IPS DF 19.7 (cell line): Measurements from ENCODE around the gene UBR3.

Experiments used
- DNase-seq: peaks from one replicate; pipeline ENCODE4 v3.0.0-alpha.2; 2013; ENCODE audit warnings: low read depth, low spot score

The UBR3 gene

DNA sequence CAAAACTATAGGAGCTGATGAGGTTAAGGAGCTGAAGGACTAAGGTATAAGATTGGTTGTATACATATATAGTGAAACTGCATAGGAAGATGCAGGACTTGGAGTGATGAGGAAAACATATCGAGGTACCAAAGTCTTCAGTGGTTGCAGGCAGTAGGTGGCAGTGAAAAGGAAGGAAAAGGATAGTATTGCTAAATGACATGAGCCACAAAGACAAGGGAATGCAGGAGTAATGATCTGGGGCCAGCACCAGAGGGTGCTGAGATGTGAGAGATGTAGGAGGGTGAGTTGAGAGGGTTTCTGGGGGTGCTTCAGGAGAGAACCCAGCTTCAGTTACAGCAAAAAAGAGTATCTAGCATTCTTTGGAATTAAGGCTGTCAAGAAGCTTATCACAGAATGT, 178.4 kb downstream of the UBR3 start:
- DNase-seq = peak; percentile 30

DNA sequence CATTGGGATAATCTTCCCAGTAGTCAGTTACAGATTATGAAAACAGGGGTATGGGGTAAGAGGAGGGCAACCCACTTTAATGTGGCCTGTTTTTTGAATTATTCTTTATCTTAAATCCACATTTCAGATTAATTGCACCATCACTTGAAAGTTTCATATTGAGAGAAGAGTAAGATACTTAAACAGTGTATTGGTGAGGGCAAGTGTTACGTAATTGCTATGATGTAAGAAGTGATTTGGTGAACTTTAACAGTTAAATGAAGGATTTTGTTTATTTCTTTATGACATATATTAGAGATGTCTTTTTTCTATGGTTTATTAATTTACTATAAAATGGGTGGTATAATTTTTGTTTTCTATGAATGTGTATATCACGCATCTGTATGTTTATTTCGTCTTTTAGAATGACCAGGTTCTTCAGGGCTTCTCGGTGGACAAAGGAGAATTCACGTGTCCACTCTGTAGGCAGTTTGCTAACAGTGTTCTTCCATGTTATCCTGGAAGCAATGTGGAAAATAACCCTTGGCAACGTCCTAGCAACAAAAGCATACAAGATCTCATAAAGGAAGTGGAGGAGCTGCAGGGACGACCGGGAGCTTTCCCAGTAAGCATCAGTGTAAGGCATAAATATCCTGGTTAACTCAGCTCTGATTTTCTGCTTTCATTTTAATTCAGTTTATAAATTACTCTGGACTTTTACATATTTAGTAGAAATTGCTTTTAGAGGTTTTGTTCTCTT, 179.5 kb downstream of the UBR3 start:
- DNase-seq = no peak

- no peak for DNase-seq
These were observed 182.0 kb downstream of the UBR3 start for GRCh38 chr2:170009209-170009608.

GRCh38 chr2:170012773-170013172, 185.5 kb downstream of the UBR3 start:
- no peak for DNase-seq

DNA sequence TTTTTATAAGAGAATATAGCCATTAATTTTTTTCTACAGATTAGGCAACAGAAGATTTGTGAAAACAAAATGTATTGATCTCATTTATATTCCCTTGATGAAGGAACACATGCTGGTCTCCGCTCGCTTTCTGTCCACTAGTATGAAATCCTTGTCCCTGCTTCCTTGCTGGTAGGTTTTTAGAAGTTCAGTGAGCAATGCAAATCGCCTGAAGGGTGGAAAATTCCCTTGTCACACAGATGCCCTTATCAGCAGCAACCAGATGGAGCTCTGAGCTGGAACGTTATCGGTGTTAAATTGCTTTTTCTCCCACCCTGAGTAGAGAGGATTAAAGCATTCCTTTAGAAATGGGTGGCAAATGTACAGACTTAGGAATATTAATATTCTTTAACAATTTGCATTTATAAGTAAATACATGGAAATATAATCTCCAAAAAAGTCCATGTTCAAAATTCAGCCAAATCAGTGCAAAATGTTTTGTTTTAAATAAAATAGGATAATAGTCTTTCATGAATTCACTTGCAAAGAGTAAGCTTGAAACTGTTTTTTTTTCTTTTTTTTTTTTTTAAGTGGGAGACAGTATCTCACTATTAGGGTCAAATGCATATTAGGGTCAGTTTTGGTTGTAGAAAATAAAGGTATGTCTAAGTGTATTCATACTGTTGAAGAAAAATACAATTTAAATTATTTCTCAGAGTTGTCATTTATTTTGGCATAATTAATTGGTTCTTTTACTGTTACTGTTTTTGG, 186.7 kb downstream of the UBR3 start:
- DNase-seq = no peak

GRCh38 chr2:170014769-170015168, 187.5 kb downstream of the UBR3 start:
- no peak for DNase-seq

GRCh38 chr2:170017860-170018532, 190.7 kb downstream of the UBR3 start:
- DNase-seq = no peak

GRCh38 chr2:170019060-170019805, 192.0 kb downstream of the UBR3 start:
- DNase-seq = no peak

- no peak for DNase-seq
These were observed 193.5 kb downstream of the UBR3 start for GRCh38 chr2:170020777-170021176.

- DNase-seq = no peak
These were observed 195.4 kb downstream of the UBR3 start for GRCh38 chr2:170022692-170023091.

GRCh38 chr2:170024721-170025120, 197.5 kb downstream of the UBR3 start:
- DNase-seq = no peak

- no peak for DNase-seq
These were observed 198.0 kb downstream of the UBR3 start for GRCh38 chr2:170025223-170025622.

GRCh38 chr2:170026361-170026760, 199.1 kb downstream of the UBR3 start:
- DNase-seq = no peak

GRCh38 chr2:170029551-170029950, 202.3 kb downstream of the UBR3 start:
- no peak for DNase-seq

DNA sequence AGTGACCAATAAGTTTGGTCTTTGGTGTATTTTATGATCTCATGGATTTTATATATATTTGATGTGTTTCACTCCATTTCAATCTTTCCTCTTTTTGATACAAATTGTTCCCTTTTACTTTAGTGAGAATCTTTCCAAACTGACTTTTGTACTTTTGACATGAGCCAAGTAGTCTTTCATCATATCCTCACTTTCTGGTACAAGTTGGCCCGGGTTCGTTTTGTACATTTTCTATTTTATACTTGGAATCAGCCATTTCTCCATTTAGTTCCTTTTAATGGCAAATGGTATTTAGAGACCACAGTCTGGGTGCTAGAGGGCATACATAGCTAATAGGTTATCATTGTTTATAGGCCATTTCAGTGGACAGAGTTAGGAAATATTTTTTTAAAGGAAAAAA, 202.8 kb downstream of the UBR3 start:
- no peak for DNase-seq

- no peak for DNase-seq
These were observed 204.0 kb downstream of the UBR3 start for GRCh38 chr2:170031288-170031687.

GRCh38 chr2:170034596-170034995, 207.3 kb downstream of the UBR3 start:
- no peak for DNase-seq

- no peak for DNase-seq
These were observed 211.5 kb downstream of the UBR3 start for GRCh38 chr2:170038734-170039133.

DNA sequence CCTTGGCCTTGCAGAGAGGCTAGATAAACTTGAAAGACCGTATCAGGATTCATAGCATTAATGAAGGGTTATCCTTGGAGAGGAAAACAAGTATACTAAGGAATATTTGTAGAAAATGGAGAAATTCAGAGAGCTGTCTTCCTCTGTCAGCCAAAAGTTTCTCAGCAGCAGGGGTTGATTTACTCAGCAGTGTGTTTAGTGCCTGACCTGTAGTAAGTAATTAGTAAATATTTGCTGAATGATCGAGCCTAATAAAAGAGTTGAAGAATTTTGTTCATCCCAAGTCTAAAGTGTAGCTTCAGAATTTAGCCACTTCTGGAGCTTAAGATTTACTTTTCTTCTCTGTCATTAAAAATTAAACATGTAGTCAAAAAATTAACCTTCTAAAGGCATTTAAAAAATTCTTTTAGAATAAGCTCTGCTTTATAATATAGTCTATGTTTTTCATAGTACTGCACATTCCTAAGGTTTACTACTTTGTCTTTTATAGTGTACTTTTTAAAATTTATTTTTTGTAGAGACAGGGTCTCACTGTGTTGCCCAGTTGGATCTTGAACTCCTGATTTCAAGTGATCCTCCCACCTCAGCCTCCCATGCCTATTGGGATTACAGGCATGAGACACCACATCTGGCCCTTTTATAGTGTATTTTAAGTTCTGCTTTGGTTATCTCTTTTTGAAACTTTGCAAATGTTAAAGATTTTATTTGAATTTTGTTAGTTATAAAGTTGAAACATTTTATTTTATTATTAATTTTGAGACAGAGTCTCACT, 212.3 kb downstream of the UBR3 start:
- DNase-seq = no peak

- no peak for DNase-seq
These were observed 217.7 kb downstream of the UBR3 start for GRCh38 chr2:170044751-170045478.
